Ascending aorta (tissue), 2 donors: ENCODE measurements around the gene KIFC3. TPM values are rescaled to one million over a fixed set of nuclear protein-coding genes. Genes with fewer than 3 reads are reported as not detected.

Experiments
- DNase-seq, 2 donors: peaks; one replicate each; pipeline ENCODE4 v3.0.0-alpha.2; 2019; ENCODE audit warnings: low spot score in 2 of 2
- H3K27ac ChIP-seq, 2 donors: fragments of 200-600 bp; sonication (generic); one replicate each; pipeline ENCODE4 v1.5.1; 2016 to 2017; ENCODE audit warnings: mild to moderate bottlenecking in 1 of 2
- H3K27me3 ChIP-seq: fragments of 200-600 bp; sonication (generic); one replicate; pipeline ENCODE4 v1.5.1; 2017
- H3K36me3 ChIP-seq, 2 donors: fragments of 200-600 bp; sonication (generic); one replicate each; pipeline ENCODE4 v1.5.1; 2016
- H3K4me1 ChIP-seq, 2 donors: fragments of 200-600 bp; sonication (generic); one replicate each; pipeline ENCODE4 v1.5.1; 2016 to 2017; ENCODE audit warnings: mild to moderate bottlenecking in 1 of 2
- H3K4me3 ChIP-seq, 2 donors: fragments of 200-600 bp; sonication (generic); one replicate each; pipeline ENCODE4 v1.5.1; 2016 to 2017; ENCODE audit warnings: mild to moderate bottlenecking in 1 of 2
- H3K9me3 ChIP-seq, 2 donors: fragments of 200-600 bp; sonication (generic); one replicate each; pipeline ENCODE4 v1.5.1; 2016
- intact Hi-C: fragments of 100-400 bp; cut with DNase I; formaldehyde crosslinking; loops from one replicate; pipeline ENCODE4 v1.15.1; 2023
- total RNA-seq: library from RNA; depleted of rRNA; stranded (reverse); fragments of >200 nt; gene quantifications from one replicate; pipeline ENCODE4 v1.1.0, GENCODE V29; 2016
- TF ChIP-seq, protein P1 (sequence below), 3 experiments: fragments of 200-600 bp in 2 of 3; fragments of 450-650 bp in 1 of 3; sonication (generic) in 2 of 3; IDR thresholded peaks; one replicate each; pipeline ENCODE4 v1.5.1; 2016 to 2019; ENCODE audit warnings: antibody characterized with exemption in 3 of 3, mild to moderate bottlenecking in 1 of 3, moderate library complexity in 1 of 3

The KIFC3 gene
- total RNA-seq, 1 donor from 2014 or later, result 54.9 TPM

DNA sequence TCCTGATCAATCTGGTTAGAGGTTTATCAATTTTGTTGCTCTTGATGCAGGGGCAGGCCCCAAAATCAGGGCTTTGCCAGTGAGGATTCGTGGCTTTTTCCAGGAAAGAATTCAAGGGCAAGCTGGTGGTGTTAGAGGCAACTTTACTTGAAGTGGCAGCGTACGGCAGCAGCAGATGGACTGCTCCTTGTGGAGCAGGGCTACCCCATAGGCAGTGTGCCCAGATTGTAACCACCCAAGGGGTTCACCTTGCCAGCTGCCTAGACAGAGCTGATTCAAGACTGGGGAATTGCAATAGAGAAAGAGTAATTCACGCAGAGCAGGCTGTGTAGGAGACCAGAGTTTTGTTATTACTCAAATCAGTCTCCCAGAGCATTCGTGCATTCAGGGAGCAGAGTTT, 90.9 kb downstream of the KIFC3 start:
- TF ChIP-seq, protein P1, sequence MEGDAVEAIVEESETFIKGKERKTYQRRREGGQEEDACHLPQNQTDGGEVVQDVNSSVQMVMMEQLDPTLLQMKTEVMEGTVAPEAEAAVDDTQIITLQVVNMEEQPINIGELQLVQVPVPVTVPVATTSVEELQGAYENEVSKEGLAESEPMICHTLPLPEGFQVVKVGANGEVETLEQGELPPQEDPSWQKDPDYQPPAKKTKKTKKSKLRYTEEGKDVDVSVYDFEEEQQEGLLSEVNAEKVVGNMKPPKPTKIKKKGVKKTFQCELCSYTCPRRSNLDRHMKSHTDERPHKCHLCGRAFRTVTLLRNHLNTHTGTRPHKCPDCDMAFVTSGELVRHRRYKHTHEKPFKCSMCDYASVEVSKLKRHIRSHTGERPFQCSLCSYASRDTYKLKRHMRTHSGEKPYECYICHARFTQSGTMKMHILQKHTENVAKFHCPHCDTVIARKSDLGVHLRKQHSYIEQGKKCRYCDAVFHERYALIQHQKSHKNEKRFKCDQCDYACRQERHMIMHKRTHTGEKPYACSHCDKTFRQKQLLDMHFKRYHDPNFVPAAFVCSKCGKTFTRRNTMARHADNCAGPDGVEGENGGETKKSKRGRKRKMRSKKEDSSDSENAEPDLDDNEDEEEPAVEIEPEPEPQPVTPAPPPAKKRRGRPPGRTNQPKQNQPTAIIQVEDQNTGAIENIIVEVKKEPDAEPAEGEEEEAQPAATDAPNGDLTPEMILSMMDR (IDR thresholded peaks at IDR 0.05), result no peak
- intact Hi-C loops, result no loop called here
- peak in 1 of 2 donors; percentile 51 for DNase-seq

DNA sequence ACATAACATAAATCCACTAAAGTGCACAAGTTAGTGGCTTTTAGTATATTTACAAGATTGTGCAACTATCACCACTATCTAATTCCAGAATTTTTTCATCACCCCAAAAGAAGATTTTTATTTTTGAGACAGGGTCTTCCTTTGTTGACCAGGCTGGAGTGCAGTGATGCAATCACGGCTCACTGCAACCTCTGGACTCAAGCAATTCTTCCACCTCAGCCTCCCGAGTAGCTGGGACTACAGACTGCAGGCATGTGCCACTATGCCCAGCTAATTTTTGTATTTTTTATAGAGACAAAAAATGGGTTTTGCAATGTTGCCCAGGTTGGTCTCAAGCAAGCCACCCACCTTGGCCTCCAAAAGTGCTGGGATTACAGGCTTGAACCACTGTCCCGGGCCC, 92.6 kb downstream of the KIFC3 start:
- H3K4me1 ChIP-seq, result no peaks in the 10 kb centered on the region
- intact Hi-C loops, result no loop called here
- TF ChIP-seq, protein P1 (IDR thresholded peaks at IDR 0.05), result no peak
- H3K4me3 ChIP-seq, result no peak overlapping the region
- H3K27me3 ChIP-seq, result no peaks in the 10 kb centered on the region
- no peaks in the 10 kb centered on the region for H3K9me3 ChIP-seq
- H3K27ac ChIP-seq, result no peak overlapping the region
- peak in 1 of 2 donors; percentile 7 for DNase-seq
- no peaks in the 10 kb centered on the region for H3K36me3 ChIP-seq

More for the DNA sequence above, 90.9 kb downstream of the KIFC3 start:
- H3K27me3 ChIP-seq, result no peaks in the 10 kb centered on the region
- H3K4me1 ChIP-seq, result no peaks in the 10 kb centered on the region
- H3K9me3 ChIP-seq, result no peaks in the 10 kb centered on the region
- no peaks in the 10 kb centered on the region for H3K36me3 ChIP-seq
- H3K4me3 ChIP-seq, result no peak overlapping the region
- no peak overlapping the region for H3K27ac ChIP-seq

Other genes starting within 250 kb of the KIFC3 start
- 343 TPM for gene ADGRG1, start 173.9 kb downstream of the KIFC3 start, total RNA-seq
- not detected for gene ADGRG3, start 134.2 kb downstream of the KIFC3 start, total RNA-seq
- gene DRC7, start 107.7 kb downstream of the KIFC3 start, total RNA-seq, result not detected
- 35.3 TPM for gene KATNB1, start 66.7 kb downstream of the KIFC3 start, total RNA-seq
- not detected for gene CNGB1, start 168.6 kb upstream of the KIFC3 start, total RNA-seq
- 17.5 TPM for gene ZNF319, start 198.2 kb upstream of the KIFC3 start, total RNA-seq
- 133 TPM for gene USB1, start 198.9 kb upstream of the KIFC3 start, total RNA-seq
- 14.9 TPM for gene MMP15, start 223.3 kb upstream of the KIFC3 start, total RNA-seq